Activated CD4-positive, alpha-beta T cell treated with anti-CD3 and anti-CD28 coated beads for 1 hour (primary cell): ENCODE data around the gene FOXJ2.
A peak's percentile ranks its signal among the peaks of the same experiment; 100 is the strongest.
"Not testable (repeated sequence)": the region's sequence is repeated elsewhere in the genome, so short reads cannot be mapped to it uniquely, and the experiment has no call there.

Experiments used
- DNase-seq: peaks from one replicate; pipeline ENCODE4 v3.0.0-alpha.2; 2020

Gene FOXJ2

DNA sequence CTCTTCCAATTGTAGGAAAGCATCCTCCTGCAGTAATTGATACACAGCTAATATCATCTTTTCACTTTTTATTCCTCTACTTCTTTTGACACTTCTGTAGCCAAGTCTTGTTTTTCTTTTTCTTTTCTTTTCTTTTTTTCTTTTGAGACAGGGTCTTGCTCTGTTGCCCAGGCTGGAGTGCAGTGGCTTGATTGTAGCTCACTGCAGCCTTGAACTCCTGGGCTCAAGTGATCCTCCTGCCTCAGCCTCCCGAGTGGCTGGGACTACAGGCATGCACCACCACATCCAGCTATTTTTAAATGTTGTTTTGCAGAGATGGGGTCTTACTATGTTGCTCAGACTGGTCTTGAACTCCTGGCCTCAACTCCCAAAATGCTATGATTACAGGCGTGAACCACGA is 39.3 kb downstream of the FOXJ2 start:
- not testable (repeated sequence) for DNase-seq

DNA sequence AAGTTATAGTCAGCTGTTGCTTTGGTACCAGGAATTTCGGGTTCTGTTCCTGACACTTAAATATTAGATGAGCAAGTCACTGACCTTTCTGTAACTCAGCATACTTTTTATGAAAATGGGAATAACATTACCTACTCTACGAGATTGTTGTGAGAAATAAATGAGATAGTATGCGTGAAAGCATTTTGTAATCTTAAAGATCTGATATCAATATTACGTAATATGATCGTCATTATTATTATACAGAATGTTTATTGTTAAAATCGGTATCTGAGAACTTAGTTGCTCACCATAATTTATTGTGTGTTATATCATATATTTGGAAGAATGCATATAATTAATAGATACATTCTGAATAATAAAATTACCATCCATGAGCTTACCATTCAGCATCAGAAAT is 43.4 kb downstream of the FOXJ2 start:
- DNase-seq = no peak

DNA sequence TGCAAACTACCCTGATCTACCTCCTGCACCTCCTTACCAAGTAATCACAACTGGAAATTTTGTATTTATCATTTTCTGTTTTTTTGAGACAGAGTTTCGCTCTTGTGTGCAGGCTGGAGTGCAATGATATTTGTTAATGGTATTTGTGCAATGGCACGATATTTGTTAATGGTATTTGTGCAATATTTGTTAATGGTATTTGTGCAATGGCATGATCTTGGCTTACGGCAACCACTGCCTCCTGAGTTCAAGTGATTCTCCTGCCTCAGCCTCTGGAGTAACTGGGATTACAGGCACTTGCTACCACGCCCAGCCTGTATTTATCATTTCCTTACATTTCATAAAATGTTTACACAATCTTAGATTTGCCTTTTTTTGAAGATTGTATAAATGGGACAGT is 43.9 kb downstream of the FOXJ2 start:
- no peak for DNase-seq

DNA sequence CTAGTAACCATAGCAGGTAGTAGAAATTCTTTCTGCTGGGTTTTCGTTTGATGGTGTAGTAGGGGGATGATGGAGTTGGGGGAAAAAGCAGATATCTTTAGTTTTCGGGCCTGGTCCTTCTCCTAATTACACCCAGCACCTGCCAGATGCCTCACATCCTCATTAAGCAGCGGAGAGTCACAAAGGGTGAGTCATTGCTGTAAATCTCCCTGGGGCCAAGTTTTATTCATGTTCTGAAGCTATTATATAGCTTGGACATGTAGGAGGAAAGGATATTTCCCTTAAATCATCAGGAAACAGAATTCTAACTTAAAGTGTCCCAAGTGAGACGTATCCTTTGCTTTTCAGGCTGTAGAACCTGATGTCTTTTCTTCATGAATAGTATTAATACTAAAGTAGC is 44.7 kb downstream of the FOXJ2 start:
- DNase-seq = no peak

DNA sequence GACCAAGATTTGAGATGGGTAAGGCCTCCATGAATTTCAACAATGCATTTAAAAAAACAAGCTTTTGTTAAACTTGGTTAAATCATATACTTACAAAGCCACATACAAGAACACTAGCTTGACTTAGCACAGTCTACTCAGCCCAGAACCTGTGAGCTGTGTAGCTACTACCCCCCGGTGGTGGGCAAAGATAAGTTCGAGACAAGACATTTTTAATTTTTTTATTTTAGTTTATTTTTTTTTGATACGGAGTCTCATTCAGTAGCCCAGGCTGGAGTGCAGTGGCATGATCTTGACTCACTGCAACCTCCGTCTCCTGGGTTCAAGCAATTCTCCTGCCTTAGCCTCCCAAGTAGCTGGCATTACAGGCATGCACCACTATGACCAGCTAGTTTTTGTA is 45.9 kb downstream of the FOXJ2 start:
- DNase-seq = peak; percentile 50

DNA sequence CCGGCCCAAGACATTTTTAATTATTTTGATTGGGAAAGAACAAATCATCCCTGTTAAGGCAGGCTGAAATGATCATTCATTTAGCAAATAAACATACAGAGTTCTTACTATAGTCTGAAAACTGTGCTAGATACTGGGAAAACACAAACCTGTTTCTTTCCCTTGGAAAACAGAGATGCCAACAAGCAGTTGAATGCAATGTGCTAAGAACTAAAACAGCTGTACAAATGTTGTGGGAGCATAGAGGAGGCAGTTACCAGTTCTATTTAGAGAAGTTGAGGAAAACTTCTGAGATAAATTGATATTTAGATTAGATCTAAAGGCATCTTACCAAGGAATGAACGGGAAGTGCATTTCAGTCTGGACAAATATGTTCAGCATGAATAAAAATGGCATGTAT is 46.4 kb downstream of the FOXJ2 start:
- no peak for DNase-seq

DNA sequence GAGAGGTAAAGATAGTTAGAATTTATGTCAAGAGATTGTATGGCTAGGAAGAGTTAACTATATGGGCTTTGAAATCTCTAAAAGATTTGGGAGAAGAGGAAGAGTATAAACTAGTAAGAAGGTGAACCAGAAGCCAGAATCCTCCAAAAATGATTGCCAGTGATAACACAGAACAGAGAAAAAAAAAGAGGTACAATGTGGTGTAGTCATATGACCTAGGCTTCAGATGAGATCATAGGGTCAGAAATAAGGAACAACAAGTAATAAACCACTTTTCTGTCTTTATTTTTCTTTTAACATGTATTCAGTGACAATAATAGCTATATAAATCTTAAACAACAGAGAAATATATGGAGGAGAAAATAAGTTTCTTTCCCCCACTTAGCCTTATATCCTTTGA is 47.6 kb downstream of the FOXJ2 start:
- DNase-seq = no peak

DNA sequence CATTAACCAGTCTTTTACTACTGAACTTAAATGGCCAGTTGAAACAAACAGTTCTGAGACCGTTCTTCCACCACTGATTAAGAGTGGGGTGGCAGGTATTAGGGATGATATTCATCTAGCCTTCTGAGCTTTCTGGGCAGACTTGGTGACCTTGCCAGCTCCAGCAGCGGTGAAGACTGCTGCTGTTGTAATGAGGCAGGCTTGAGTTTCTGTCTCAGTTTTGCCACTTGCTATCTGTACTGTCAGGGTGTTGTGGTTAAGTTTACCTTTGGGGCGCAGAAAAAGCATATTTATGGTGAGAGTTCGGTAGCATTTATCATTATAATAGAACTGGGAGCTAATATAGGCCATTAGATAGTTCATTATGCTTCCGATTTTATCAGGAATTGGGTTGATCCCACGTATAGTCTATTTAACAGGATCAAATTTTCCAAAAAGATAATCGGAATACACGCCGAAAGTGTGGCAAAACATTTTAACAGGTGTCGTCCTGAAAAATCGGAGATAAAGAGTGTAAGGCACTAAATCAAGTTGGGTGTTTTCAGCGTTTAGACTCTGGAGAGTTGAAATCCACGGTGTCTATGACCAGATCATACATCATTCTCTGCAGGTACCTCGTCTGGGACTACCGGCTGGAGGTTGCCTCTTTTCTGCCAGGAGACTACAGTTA is 48.9 kb downstream of the FOXJ2 start:
- no peak for DNase-seq

DNA sequence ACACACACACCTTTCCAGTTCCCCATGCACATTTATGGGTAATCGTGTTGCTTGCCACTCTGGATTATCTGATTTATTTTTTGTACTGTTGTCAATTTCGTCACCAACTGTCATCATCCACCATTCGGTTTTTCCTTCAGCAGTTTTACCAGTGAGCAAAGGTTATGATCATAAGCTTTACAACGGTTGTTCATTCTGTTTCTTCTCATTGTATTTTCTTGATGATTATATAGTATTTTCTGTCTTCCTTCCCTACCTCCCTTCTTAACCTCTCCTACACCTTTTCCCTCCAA is 50.2 kb downstream of the FOXJ2 start:
- no peak for DNase-seq

DNA sequence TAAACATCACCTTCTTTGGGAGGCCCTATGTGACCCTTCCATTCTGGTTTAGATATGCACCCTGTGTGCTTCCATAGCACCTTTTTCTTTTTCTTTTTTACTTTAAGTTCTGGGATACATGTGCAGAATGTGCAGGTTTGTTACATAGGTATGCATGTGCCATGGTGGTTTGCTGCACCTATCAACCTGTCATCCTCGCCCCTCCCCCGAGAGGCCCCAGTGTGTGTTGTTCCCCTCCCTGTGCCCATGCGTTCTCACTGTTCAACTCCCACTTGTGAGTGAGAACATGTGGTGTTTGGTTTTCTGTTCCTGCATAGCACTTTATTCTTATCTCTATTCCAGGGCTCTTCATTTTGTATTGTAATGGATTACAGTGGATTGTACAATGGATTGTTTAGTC is 51.8 kb downstream of the FOXJ2 start:
- DNase-seq = not testable (repeated sequence)

DNA sequence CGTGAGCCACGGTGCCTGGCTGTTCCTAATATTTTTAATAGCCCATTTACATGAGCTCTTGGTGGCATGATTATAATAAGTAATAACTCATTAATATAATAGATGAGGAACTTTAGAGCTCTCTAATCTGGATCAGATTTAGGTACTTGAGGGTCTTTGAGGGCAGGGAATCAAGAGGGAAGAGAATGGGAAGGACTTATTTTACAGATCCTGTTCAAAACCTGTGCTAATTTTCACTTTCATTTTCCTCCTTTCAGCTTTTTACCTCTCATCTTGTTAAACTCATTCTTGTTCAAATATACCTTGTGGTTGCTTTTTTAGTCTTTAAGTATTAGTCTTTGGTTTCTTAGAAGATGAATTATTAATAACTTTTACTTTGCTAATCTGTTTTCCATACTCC is 55.1 kb downstream of the FOXJ2 start:
- DNase-seq = no peak

DNA sequence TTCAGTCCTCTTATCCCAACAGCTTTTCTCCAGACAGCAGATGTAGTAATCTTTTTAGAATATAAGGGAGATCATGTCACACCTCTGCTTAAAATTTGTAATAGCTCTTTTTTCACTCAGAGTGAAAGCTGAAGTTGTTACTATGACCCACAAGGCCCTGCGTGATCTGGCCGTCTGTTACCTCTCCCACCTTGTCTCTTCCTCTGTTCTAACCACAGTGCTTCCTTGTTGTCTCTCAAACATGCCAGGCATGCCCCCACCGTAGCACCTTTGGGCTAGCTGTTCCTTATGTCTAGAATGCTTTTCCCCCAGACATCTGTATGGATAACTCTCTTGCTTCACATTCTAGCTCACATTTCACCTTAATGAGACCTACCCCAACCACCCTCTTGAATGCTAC is 56.1 kb downstream of the FOXJ2 start:
- DNase-seq = no peak

DNA sequence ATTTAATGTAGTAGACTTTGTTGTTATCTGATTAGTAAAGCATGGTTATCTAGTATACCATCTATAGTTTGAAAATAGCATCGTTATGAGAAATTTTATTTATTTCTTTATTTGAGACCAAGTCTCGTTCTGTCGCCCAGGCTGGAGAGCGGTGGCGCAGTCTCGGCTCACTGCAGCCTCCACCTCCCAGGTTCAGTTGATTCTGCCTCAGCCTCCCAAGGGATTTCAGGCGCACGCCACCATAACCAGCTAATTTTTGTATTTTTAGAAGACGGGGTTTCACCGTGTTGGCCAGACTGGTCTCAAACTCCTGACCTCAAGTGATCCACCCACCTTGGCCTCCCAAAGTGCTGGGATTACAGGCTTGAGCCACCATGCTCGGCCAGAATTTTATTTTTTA is 56.8 kb downstream of the FOXJ2 start:
- not testable (repeated sequence) for DNase-seq

DNA sequence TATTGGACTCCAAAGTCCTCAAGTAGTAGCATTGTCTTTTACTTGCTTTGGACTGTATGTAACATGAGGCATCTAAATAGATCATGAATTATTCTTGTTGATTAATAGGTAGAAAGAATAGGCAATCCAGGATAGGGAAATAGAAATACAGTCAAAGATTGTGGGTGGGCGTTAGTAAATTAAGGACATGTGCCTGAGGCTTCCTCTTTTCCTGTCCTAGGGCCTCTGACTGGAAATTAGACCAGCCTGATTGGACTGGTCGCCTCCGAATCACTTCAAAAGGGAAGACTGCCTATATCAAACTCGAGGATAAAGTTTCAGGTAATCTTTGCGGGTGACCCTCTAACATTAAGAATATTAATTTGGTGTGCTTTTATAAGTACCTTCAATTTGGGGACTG is 57.2 kb downstream of the FOXJ2 start:
- DNase-seq = no peak

DNA sequence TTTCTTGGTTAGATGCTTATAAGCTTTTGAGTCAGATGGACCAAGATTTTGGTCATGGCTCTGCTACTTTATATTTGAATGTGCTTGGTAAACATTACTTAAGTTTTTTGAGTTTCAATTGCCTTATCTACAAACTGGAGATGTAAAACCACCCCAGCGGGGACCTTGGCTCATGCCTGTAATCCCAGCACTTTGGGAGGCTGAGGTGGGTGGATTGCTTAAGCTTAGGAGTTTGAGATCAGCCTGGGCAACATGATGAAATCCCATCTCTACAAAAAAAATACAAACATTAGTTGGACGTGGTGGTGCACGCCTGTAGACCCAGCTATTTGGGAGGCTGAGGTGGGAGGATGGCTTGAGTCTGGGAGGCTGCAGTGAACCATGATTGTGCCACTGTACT is 60.8 kb downstream of the FOXJ2 start:
- no peak for DNase-seq

DNA sequence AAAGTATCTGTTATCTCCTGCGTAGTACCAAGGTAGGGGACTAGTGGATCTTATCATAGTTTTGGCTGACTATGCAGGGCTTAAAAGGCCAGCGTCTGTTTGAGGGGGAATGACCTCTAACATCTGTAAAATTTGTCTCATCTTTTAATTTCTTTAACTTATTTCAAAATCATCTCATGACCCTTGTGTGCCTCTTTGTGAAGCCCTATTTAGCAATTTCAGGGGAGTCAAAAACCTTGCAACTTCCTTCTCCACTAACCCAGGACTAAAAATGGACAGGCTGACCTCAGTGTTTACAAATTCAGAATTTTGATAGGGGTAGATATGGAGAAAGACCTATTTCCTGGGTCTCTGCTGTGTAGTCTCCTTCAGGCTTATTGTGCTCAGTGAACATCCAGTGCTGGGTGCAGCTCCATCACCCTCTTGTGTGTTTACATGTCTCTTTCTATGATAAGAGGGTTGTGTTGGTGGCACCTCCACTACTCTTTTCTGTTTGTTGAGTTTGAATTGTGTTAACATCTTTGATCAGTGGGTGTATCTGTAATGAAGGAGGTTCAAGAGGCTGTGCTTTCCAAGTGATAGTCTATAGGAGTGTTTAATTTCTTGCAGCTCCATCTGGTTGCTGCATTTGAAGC is 63.9 kb downstream of the FOXJ2 start:
- no peak for DNase-seq

DNA sequence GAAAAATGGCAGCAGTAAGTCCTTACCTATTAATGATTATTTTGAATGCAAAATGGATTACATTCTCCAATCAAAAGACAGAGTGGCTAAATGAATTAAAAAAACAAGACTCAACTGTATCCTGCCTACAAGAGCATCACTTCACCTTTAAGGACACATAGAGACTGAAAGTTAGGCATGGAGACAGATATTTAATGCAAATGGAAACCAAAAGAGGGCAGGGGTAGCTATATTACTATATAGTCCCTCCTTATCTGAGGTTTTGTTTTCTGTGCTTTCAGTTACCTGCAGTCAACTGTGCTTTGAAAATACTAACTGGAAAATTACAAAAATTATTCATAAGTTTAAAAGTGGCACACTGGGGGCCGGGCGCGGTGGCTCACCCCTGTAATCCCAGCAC is 66.7 kb downstream of the FOXJ2 start:
- DNase-seq = no peak
